SIG-M5 (cell line): ENCODE results near the gene SMC1B.
"Not testable (repeated sequence)": the region's sequence is repeated elsewhere in the genome, so short reads cannot be mapped to it uniquely, and the experiment has no call there.

ENCODE experiments used
- DNase-seq: peaks from one replicate; lab custom pipeline; 2025; lab: John Stamatoyannopoulos, UW

Gene SMC1B

GRCh38 chr22:45349916-45350315, 63.5 kb downstream of the SMC1B start:
- DNase-seq, result no peak

DNA sequence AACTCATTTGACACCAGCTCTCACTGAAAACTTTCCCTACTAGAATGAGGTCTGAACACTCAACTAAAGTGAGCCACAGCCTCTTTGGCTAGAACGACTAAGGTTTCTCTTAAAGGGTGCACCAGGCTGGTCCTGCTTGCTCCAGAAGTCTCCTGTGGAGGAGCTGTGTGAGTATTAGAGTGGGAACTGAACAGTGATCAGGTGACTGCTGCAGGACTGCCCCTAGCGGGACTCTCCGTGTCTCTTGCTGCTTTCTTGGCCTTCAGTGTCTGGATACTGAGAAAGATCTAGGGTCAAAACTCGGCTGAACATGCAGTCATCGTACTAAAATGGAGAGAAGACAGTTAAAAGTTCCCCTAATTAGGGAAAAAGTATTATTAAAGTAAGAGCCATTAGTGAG, 69.1 kb downstream of the SMC1B start:
- no peak for DNase-seq

GRCh38 chr22:45343143-45343542, 70.3 kb downstream of the SMC1B start:
- DNase-seq, result no peak

DNA sequence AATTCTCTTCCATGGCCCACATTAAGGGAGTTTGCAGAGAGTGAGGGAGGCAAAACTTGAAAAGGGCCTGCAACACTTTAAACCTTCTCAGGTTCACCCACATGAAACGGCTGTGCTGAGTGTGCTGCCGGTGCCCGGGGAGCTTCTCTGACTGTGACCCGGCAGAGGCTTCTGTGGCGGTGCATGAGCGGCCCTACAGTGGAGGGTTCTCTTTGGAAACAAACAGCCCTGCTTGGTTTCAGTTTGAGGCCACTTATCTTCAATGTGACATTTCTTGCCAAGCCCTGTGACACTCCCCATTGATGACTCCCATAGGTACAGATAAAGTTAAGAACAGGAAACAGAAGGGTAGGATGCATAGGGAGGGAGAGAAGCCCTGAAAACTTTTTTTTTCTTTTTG, 71.9 kb downstream of the SMC1B start:
- no peak for DNase-seq

DNA sequence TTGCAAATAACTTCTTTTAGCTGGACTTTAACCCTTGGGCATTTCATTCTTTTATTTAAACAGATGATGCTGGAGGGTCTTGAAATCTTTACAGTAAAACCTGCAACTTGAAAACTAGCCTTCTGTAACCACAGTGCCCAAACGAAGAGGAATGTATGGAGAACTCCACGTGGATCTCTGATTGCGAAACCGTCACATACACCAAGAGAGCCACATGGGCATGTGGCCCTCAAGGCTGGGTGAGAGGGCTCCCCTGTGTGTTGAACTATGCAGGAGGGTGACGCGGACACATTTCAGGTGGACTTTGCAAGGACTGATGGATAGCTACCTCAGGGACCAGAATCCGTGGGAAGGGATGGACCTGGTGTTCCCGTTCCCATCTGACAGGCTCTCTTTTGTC, 73.1 kb downstream of the SMC1B start:
- DNase-seq, result no peak

- DNase-seq, result no peak
Observed at GRCh38 chr22:45338795-45339194, 74.6 kb downstream of the SMC1B start.

DNA sequence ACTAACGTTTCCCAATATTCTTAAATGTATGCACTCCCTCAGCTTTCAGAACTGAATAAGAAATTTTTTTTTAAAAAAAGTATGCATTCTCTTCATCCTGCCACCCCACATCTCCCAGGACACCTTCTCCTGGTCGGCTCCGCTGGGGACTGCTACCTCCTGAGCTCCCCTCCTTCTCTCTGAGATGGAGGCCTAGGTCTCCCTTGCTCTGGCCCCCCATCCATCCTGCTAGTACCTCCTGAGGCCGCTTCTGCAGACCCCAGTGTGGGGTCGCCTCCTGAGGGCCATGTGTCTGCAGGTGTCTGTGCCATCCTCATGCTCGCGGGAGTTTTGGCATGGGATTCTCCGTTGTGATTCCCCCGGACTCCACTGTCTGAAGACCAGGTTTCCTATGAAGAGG, 75.9 kb downstream of the SMC1B start:
- no peak for DNase-seq

- no peak for DNase-seq
Observed at GRCh38 chr22:45336971-45337431, 76.4 kb downstream of the SMC1B start.

- DNase-seq, result no peak
Observed at GRCh38 chr22:45335854-45336522, 77.4 kb downstream of the SMC1B start.

DNA sequence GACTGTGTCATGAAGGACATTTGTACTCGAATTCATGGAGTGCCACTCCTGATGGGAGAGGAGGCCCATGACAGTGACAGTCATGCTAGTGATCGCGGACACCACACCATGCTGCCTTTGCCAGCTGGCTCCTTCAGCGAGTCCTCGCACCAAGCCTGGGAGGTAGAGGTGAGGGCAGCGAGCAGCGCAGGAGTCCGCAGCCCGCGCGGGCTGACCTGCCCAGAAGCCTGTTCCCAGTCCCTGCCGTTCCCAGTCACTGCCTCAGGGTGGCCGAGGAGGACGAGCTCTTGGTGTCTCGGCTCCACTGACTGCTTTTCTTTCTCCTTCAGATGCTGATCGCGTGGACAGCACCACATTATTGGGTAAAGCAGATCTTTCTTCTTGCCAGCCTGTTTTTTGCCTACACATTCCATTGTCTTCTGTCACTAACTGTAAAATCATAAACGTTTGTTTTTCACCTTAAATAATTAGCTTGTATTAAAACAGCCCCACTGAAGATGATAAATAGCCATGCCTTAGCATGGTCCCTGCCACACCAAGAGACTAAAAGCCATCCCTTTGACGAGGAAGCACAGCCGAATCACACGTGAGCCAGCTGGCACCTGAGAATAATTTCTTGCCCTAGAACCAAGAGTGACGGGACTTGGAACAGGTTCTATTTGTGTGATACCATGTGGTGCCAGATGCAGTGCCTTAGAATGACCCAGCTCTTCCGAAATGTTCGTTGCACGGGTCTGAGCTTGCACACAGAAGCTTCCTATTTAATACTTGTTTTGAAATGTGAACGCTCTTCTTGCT, 78.2 kb downstream of the SMC1B start:
- DNase-seq, result no peak

- DNase-seq, result no peak
Observed at GRCh38 chr22:45334528-45334927, 78.9 kb downstream of the SMC1B start.

GRCh38 chr22:45334068-45334467, 79.3 kb downstream of the SMC1B start:
- DNase-seq, result no peak

DNA sequence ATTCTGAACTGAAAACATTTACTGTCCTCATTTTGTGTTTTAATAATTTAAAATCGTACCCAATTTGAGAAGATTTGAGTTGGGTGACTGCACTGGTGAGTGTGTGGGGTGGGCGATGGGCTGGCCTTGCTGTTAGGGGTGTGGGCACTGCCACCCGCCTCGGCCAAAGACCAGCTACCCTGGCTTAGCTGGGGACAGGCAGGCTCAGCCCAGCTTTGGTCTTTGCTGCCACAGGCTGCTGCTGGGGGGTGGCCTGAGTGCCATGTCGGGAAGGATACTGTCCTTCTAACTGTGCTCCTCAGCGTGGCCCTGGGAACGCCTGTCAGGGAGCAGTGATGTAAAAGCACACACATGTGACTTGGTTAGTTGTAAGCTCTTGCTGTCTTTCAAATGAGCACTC, 81.4 kb downstream of the SMC1B start:
- no peak for DNase-seq

DNA sequence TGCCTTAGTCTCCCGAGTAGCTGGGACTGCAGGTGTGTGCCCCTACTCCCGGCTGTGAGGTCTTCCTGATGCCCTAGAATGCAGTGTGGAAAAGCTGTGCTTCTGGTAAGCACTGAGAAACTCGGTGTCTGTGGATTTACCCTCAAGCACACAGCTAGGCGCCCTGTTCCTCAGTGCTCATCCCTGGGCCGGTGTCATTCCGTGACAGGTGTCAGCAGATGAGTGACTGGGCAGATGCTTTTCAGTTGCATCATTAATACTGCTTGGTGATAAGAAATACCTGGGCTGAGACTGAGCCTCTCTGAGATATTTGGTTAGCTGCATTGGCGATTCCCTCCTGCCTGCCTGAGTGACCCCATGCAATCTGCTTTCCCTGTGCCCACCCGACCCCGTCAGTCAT, 81.9 kb downstream of the SMC1B start:
- DNase-seq, result no peak

DNA sequence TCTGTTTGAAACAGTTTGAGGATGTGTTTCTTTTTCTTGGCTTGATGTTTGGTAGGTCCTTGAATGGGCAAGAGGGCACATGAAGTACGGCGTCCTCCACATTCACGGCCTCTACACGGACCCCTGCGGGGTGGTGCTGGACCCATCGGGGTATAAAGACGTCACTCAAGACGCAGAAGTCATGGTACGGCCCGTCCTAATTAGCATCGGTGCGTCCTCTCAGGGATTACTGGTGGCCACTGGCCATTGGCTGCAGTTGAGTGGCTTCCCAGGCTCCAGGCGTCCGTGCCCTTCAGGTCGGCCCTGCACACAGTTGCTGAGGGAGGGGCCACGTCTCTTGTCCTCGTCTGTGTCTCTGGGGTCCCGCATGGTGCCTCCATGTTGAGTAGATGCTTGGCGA, 82.9 kb downstream of the SMC1B start:
- no peak for DNase-seq

- DNase-seq, result no peak
Observed at GRCh38 chr22:45329530-45329936, 83.9 kb downstream of the SMC1B start.

DNA sequence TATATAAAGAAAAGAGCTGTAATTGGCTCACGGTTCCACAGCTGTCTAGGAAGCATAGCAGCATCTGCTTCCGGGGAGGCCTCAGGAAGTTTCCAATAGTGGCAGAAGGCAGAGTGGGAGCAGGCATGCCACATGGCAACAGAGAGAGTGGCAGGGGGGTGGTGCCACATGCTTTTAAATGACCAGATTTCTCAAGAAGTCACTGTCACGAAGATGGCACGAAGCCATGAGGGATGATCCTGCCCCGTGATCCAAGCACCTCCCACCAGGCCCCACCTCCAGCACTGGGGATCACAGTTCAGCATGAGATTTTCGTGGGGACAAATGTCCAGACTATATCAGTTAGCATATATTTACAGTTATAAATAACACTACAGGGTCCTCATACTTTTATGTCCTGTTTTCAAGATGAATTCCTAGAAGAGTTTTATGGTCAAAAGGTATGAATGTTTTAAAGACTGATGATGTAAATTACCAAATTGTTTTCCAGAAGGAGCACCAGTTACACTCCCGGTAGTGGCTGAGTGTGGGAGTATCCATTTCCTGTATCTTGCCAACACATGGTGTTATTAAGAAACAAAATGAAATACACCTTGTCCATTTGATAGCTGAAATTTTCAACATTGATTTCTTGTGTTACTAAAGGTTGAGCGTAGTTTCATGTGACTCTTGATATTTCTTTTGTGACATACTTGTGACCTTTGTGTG, 84.4 kb downstream of the SMC1B start:
- DNase-seq, result no peak

- DNase-seq, result not testable (repeated sequence)
Observed at GRCh38 chr22:45328261-45328660, 85.1 kb downstream of the SMC1B start.

DNA sequence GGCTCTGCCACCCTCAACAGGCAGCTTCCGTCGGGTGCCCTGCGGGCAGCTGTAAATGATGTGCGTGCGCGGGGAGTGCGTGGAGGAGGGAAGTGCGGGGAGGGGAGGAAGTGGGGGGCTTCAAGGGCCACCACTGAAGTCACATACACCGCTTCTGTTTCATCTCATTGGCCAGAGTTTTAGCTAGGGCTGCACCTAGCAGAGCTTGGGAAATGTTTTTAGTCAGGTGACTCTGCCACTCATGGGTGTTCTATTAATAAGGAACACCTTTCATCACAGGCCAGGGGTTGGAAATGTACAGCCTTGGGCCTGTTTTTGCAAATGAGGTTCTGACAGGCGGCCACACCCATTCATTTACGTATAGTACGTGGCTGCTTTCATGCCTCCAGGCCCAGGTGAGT, 89.1 kb downstream of the SMC1B start:
- no peak for DNase-seq

GRCh38 chr22:45323695-45324094, 89.7 kb downstream of the SMC1B start:
- DNase-seq, result no peak

DNA sequence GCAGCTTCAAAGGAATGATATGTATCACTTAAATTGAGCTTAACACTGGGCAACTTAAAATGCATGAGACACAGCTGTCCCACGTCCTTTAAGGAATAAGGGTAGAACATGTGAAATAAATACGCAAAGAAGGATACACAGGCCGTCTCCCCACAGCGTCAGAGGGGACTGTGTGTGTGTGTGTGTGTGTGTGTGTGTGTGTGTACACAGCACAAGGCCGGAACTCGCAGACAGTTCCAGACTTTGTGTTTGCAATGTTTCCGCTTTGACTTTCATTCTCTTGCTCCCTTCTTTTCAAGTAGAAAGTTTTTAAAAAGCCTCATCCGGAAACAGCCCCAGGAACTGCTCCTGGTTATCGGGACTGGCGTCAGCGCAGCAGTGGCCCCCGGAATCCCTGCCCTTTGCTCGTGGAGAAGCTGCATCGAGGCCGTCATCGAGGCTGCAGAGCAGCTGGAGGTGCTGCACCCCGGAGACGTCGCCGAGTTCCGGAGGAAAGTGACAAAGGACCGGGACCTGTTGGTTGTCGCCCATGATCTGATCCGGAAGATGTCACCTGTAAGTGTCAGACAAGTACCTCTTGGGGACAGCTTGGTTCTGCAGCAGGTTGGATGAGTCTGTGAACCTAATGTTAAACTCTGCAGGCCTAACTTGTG, 90.4 kb downstream of the SMC1B start:
- no peak for DNase-seq

GRCh38 chr22:45321827-45322226, 91.6 kb downstream of the SMC1B start:
- no peak for DNase-seq
